ENCODE results near the gene COL2A1.

DNA sequence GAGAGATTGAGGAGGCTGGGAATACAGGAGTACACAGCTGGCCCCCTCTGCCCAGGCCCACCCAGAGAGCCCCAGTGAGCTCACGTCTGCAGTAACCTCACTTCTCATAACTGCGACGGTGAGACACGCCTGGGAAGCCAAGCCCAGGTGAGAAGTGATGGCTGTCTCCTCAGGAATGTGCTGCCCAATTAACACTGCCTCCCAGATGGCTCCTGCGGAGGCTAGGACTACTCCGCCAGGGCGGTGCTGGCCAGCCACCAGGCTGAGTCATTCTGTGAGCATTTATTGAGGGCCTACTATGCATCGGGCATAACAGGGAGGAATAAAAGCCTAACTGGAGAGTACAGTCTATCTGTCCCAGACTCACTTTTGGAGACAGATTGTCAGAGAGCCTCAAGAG lies 50.2 kb downstream of the COL2A1 start:
- TF ChIP-seq, protein P1, sequence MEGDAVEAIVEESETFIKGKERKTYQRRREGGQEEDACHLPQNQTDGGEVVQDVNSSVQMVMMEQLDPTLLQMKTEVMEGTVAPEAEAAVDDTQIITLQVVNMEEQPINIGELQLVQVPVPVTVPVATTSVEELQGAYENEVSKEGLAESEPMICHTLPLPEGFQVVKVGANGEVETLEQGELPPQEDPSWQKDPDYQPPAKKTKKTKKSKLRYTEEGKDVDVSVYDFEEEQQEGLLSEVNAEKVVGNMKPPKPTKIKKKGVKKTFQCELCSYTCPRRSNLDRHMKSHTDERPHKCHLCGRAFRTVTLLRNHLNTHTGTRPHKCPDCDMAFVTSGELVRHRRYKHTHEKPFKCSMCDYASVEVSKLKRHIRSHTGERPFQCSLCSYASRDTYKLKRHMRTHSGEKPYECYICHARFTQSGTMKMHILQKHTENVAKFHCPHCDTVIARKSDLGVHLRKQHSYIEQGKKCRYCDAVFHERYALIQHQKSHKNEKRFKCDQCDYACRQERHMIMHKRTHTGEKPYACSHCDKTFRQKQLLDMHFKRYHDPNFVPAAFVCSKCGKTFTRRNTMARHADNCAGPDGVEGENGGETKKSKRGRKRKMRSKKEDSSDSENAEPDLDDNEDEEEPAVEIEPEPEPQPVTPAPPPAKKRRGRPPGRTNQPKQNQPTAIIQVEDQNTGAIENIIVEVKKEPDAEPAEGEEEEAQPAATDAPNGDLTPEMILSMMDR (IDR thresholded peaks at IDR 0.05; ENCODE audit: extremely low read depth in 1 of 2, insufficient read depth in 1 of 2, low read depth in 1 of 2, low read length in 2 of 2), result no peak
- no peak for TF ChIP-seq JUN (IDR thresholded peaks at IDR 0.05; ENCODE audit: borderline replicate concordance, insufficient read depth, insufficient read length, low read depth)

Data from endothelial cell of umbilical vein (primary cell).